Caki2 (cell line): ENCODE data around the gene TUBGCP2. TPM values are rescaled to one million over a fixed set of nuclear protein-coding genes. Genes with fewer than 3 reads are reported as not detected.

Experiments used
- DNase-seq: peaks from one replicate; pipeline ENCODE4 v3.0.0-alpha.2; 2015; ENCODE audit warnings: low read depth
- in situ Hi-C: cut with HindIII; loops from 2 replicates; pipeline ENCODE4 v1.10.0; 2016; ENCODE audit warnings: low sequenced_read_pairs, low pct_unique_long_range_greater_than_20kb, mixed read lengths
- total RNA-seq: library from RNA; depleted of rRNA; stranded (reverse); fragments of >200 nt; shearing (Covaris generic); gene quantifications from 2 replicates; pipeline ENCODE4 v1.2.3, GENCODE V29; 2014; ENCODE audit warnings: low replicate concordance

Gene TUBGCP2
- total RNA-seq, 1 experiment from 2014 or later = 73.2 TPM

DNA sequence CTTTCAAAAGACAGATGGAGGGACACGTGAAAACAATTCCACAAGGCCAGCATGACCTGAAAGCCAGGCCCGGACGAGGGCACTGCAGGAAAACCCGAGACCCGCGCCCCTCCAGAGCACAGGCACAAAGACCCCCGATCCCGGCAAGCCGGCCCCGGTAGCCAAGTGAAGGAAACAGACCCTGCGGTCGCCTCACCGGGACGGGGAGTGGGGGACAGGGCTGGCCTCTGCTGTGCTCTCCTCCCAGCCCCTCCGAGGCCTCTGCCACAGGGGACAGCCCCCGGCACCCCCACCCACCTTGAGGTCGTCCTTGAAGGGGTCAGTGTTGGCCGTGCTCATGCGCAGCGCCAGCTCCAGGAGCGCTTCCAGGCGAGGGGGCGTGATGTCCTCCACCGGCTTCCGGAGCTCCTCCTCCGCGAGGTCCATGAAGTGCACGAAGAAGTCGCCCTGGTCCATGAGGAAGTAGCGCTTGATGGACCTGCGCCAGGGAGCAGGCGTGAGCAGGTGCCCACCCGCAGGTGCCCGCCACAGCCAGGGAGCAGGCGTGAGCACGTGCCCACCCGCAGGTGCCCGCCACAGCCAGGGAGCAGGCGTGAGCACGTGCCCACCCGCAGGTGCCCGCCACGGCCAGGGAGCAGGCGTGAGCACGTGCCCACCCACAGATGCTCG is 20.7 kb downstream of the TUBGCP2 start:
- in situ Hi-C loops = no loop called here
- DNase-seq = no peak

DNA sequence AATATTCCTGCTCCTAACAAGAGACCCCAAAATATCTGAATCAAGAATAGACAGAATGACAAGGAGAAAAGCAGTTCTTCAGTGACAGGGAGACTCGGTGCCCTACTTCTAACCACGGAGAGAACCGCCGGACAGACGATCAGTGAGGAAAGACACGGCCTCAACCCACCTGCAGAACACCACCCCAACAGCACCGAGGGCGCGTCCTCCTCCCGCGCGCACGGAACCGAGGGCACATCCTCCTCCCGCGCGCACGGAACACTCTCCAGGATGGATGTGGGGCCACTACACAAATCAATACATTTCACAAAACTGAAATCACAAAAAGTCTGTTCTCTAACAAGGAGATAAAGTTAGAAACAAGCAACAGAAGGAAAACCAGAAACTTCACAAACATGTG is 22.3 kb downstream of the TUBGCP2 start:
- in situ Hi-C loops = no loop called here
- no peak for DNase-seq

DNA sequence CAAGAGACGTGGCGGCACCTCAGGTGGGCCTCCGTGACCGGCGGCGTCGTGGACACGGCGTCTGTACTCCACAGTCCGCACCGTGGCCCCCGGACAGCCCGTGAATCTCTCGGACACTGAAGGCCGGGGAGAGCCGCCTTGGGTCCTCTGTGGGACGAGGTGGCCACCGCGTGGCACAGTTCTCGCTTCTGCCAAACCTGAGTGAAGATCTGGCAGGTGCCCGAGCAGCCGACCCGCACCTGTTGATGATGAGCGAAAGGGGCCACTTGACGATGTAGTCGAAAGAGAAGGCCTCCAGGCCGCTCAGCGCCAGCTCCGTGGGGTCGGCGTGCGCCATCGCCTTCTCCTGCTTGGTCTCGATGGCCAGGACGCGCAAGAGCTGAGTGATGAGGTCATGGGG is 23.5 kb downstream of the TUBGCP2 start:
- no peak for DNase-seq
- in situ Hi-C loops = no loop called here

DNA sequence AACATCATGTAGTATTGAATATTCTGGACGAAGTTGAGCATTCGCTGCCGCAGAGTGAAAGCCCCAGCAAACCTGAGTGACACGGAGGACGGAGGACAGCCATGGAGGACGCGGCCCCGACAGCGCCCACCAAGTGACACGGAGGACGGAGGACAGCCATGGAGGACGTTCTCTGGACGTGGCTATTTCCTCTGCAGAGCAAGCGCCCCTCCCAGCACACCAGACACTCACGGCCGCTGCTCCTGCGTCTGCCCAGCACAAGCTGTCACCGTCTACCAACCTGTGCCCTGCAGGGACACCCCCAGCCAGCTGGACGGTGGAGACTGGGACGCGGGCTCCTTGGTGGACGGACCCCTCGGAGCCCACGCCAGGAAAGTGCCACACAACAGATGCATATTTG is 24.7 kb downstream of the TUBGCP2 start:
- in situ Hi-C loops = no loop called here
- DNase-seq = no peak

DNA sequence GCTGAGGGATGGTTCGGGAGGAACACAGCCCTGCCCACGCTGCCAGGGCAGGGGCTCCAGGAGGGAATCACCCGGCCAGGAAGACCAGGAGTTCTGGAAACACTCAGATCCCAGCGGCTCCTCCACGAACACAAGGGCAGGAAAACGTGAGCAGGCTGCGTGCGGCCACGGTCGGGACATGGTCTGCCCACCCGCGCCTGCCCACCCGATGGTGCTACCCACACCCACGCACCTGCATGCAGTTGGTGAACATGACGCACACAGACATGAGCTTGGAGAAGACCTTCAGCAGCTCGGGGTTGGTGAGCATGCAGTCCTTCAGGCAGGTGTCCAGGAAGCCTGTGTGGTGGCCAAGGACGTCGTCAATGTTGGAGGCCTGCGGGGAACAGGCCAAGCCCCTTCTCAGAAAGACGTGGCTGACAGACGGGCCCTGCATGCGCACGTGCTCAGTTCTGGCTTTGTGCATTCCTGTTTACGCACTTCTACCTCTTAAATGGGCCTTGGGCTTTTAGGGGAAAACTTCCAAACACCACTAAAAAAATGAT is 25.8 kb downstream of the TUBGCP2 start:
- no peak for DNase-seq
- in situ Hi-C loops = no loop called here

DNA sequence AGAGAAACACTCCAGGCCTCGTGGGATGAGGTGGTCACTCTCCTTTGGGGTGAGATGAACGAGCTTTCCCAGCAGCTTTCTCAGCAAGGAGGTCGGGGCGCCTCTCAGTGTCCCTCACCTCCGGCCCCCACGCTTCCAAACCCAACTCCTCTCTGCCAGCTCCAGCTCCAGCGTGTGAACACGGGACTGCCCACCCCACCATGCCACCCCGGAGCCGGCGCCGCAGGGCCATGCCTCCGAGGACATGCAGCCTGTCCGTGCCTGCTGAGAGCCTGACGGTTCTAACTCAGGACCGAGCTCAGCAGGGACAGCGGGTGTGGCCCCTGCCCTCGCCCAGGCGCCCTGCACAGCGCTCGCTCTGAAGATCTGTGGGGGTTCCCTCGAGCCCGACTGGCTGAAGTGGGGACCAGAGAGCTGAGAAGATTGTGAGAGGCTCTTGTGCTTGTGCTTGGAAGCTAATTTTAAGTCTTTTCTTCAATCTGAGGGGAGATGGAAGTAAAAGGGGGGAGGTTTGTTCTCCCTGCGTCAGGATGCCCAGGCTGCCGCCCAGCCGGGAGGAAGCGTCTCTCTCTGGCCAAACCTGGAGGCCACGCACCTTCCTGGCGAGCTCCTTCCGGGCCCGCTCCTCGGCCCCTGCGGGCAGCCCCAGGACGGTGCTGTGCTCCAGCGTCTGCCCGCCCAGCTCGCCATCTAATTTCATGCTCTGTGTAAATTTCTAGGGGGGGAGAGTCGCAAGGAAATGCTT is 26.9 kb downstream of the TUBGCP2 start:
- no peak for DNase-seq
- in situ Hi-C loops = no loop called here

DNA sequence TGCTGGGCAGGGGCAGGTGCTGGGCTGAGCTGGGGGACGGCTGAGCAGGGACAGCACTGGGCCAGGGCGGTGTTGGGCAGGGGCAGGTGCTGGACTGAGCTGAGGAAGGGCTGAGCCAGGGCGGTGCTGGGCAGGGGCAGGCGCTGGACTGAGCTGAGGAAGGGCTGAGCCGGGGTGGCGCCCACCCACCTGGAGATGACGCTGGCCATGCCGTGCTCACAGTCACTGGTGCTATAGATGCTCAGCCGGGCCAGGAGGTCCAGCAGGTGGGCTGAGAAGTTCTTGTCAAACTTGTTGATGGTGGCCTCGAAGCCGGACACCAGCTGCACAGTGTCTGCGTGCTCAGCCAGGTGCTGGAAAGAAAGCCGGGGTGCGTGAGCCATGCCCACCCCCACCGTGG is 27.6 kb downstream of the TUBGCP2 start:
- DNase-seq = no peak
- in situ Hi-C loops = no loop called here

DNA sequence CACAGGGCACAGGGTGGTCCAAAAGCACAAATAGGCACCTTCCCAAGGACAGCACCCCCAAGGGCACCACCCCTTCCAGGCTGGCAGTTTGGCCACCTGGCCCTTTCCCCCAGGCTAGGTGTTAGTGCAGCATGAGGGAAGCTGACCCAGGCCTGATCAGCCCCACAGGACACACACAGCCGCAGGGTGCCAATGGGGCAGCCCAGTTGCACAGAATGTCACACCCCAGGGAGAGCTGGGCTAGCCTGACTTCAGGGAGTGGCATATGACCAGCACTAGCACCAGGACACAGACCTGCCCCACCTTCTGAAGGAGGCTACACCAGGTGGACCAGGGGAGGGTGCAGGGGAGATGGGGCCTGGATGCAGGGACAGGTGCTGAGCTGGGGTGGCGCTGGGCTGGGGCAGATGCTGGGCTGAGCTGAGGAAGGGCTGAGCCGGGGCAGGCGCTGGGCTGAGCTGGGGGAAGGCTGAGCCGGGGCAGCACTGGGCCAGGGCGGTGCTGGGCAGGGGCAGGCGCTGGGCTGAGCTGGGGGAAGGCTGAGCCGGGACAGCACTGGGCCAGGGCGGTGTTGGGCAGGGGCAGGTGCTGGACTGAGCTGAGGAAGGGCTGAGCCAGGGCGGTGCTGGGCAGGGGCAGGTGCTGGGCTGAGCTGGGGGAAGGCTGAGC is 28.1 kb downstream of the TUBGCP2 start:
- DNase-seq = no peak
- in situ Hi-C loops = no loop called here

DNA sequence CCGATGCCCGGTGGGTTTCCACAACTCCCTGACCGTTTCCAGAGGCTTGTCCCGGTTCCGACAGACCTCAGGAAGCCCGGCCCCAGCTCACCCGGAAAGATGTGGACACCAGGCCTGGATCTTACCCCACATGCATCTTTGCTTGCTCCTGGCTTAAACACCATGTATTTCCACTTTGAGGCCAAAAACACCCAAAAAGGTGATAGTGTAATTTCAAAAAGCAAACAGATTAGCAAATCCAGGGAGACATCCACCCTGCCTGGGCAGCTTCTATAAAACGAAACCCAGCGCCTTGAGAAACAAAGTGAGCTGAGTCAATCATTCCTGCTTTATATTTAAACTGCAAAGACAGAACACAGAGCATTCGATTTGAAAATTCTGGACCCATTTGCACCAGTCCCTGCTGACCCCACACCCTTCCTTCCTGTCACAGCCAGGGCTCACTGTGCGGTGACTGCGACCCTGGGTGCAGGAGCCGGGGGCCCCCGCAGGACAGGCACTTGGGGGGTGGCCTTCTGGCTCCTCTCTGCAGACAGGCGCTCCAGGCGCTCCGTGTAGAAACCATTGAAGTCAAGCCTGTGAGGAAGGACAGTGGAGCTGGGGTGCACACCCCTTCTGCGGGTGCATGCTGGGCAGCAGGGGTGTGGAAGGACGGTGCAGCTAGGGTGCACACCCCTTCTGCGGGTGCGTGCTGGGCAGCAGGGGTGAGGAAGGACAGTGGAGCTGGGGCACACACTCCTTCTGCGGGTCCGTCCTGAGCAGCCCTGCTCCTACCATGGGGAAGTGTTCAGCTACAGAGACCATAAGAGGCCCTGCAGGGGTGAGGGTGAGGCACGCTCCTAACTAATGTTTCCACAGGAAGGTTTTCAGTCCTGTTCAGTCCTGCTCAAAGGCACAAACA is 29.1 kb downstream of the TUBGCP2 start:
- no peak for DNase-seq
- in situ Hi-C loops = no loop called here

DNA sequence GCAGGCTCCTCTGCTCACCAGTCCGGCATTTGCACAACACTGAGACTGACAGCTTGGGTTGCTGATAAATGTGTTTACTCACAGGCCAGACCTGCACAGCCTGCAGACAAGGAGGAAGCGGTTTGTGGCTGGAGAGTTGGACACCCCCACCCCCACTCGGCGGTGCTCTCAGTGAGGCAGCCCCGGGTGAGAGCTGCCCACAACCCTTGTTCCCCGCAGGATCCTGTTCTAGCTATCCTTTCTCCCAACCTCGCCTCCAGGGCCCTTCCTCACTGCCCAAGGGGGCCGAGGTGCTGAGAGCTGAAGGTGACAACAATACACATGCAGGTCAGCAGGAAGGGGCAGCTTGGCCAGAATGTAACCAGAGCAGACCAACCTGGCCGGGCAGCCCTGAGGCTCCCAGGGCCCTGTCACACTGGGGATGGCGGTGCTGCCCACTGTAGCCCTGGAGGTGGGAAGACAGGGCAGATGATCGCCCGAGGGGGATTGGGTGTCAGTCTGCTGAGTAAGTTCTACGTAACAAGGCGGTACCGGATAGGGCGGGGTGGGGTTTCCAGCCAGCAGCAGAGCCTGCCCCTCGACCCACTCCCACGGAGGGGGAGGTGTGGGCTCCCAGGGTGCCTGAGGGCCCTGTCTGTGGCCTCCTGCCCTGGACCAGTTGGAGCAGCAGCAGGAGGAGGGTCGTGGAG is 30.0 kb downstream of the TUBGCP2 start:
- in situ Hi-C loops = no loop called here
- no peak for DNase-seq

DNA sequence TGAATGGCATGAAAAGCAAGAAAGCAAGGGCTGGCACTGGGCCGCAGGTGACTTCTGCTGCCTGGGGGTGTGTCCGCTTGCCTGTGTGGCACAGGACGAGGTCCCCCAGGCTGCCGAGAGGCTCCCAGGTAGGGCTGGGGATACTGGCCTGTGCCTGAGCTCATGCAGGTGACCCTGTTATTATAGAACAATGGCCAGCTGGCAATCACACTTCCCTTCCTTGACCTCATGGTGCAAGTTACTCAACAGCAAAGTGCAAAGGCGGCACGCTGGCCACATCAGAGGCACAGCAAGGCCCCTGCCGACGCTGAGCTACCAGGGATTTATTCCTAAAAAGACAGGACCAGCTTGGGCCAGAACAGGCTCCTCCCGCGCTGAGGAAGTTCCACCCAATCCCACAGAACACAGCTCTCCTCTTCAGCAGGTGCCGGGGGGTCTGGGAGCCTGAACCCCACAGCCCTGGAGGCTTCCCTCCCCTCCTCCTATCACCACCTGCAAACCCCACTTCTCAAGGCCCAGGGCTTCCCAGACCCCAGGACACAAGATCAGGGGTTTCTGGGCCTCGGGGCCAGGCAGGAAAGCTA is 30.6 kb downstream of the TUBGCP2 start:
- no peak for DNase-seq
- in situ Hi-C loops = no loop called here

DNA sequence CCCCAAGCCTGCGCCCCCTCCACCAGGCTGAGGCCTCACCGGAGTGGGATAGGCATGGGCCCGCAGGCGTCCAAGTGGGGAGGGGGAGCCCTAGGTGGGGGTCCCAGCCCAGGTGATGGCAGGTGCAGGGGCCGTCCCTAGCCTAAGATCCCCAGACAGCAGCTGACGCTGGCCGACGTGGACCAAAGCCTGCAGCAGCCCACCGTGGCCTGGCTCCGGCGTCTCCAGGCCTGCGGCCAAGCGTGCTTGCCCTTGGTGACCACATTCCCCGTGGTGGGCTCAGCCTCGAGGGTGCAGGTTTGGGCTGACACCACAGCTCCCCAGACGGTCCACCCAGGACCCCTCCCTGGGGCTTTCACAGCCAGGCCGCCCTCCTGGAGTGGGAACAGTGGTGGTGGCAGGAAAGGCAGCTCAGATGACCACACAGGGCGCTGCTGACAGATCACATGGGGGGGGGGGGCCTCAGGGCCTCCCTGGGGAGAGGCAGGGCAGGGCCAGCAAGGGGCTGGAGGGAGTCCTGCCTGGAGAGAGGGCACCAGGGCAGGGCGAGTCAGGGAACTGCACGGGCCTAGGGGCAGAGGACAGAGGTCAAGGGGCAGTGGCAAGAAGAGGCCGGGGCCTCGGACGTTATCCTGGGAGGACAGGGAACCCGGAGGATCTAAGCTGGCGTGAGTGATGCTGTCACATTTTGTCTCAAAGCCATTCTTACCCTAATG is 31.2 kb downstream of the TUBGCP2 start:
- in situ Hi-C loops = no loop called here
- no peak for DNase-seq

DNA sequence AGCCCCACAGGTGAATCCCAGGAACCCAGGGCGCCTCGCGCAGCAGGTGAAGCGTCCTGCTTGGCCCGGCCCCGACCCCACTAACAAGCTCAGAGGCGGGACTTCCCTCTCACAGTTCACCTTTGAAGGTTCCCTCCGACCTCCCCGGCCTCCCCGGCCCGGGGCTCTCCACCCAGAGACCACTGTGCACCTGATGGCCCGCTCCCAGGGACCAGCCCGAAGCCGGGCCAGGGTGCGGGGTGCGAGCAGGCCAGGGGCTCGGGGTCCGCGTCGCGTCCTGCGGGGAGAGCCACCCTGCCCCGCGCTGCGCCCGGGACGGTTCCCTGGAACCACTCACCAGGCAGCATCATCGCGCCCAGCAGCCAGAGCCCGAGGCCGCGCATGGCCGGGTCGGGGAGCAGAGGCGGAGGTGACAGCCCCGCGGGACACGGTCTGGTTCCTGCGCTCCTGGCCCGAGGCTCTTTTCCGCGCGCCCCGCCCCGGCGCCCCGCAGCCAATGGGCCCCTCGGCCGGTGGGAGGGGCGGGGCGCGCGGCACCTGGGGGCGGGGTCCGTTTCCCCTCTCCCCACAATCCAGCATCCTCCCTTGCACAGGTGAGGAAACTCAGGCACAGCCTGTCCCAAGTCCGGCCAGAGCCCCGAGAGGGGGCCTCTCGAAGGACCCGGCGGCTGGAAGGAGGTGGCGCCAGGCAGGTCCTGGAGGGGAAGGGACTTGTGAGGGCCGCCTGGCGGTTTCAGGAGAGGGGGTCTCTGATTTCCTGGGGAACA is 32.1 kb downstream of the TUBGCP2 start, which contains the start of gene ADAM8:
TSS of gene ADAM8 (minus strand) at position 434 of the 767 bp plus-strand sequence. CDS start at position 383, 51 bp downstream.
- in situ Hi-C loops = no loop called here
- DNase-seq = no peak

DNA sequence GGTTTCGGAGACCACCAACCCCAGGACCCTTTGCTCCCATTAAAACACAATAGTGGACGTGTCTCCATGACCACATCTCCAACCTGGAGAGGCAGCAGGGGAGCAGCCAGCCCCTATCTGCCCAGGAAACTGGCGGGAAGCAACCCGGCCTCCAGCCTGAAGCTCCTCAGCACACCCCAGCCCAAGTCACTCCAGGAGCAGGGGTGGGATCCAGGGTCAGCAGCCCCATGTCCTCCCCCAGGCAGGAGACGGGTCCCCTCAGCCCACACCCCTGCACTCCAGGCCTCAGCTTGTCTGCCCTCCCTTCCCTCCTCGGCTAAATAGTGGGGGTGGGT is 32.6 kb downstream of the TUBGCP2 start:
- no peak for DNase-seq
- in situ Hi-C loops = no loop called here

DNA sequence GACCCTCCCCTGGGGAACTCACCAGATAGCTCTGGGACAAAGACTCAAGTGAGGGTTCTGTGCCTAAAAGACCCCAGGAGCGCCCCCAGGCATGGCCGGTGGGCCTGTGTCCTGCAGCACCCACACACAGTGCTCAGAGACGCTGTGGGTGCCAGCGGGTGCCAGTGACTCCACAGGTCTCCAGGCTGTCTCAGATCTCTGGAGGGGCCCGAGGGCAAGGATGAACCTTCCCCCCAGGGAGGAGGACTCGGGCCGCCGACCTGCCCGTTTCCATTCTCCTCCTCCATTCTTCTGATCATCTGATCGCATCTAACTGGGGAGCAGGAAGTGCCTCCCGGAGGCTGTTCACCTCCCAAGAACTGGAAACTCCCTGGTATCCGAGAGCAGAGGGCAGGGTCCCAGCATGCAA is 33.0 kb downstream of the TUBGCP2 start:
- no peak for DNase-seq
- in situ Hi-C loops = no loop called here
